OCI-LY1 (cell line): Measurements from ENCODE around the gene ZNF185.

Source experiments
- H2AFZ ChIP-seq: fragments of 200-600 bp; sonication (generic), shearing (Covaris generic); 2 replicates; pipeline ENCODE4 v1.6.0; 2014; ENCODE audit warnings: antibody characterized with exemption, mild to moderate bottlenecking, low read length
- H3F3A ChIP-seq: fragments of 200-600 bp; sonication (generic), shearing (Covaris generic); 2 replicates; pipeline ENCODE4 v1.6.0; 2014; ENCODE audit warnings: mild to moderate bottlenecking, antibody characterized with exemption, low read length, moderate library complexity; ENCODE audit not compliant: insufficient read depth
- H3K27ac ChIP-seq: fragments of 200-600 bp; sonication (generic); 2 replicates; pipeline ENCODE4 v1.5.1; 2014; ENCODE audit warnings: low read length, mixed run types, mild to moderate bottlenecking, low read depth; ENCODE audit not compliant: poor library complexity, severe bottlenecking
- H3K27me3 ChIP-seq: fragments of 200-600 bp; sonication (generic); 2 replicates; pipeline ENCODE4 v1.6.0; 2014; ENCODE audit warnings: antibody characterized with exemption, mild to moderate bottlenecking, low read length, moderate library complexity; ENCODE audit not compliant: insufficient read depth
- H3K36me3 ChIP-seq: fragments of 200-600 bp; sonication (generic); 2 replicates; pipeline ENCODE4 v1.6.1; 2014; ENCODE audit warnings: mild to moderate bottlenecking, antibody characterized with exemption, low read length, moderate library complexity, mixed read lengths; ENCODE audit not compliant: insufficient read depth
- H3K4me1 ChIP-seq: fragments of 200-600 bp; sonication (generic); 2 replicates; pipeline ENCODE4 v1.5.1; 2014; ENCODE audit warnings: mild to moderate bottlenecking, low read length, moderate library complexity; ENCODE audit not compliant: insufficient read depth, severe bottlenecking
- H3K4me2 ChIP-seq: fragments of 200-600 bp; sonication (generic), shearing (Covaris generic); 2 replicates; pipeline ENCODE4 v1.6.1; 2014; ENCODE audit warnings: low read length
- H3K4me3 ChIP-seq: fragments of 200-600 bp; sonication (generic); 2 replicates; pipeline ENCODE4 v1.5.1; 2014; ENCODE audit warnings: low read length, low read depth, mild to moderate bottlenecking, mixed read lengths; ENCODE audit not compliant: poor library complexity, severe bottlenecking
- H3K79me2 ChIP-seq: fragments of 200-600 bp; shearing (Covaris generic); 2 replicates; pipeline ENCODE4 v1.6.1; 2016; ENCODE audit warnings: mixed run types, low read length, mixed read lengths; ENCODE audit not compliant: insufficient read depth
- H3K9ac ChIP-seq: fragments of 200-600 bp; sonication (generic), shearing (Covaris generic); 2 replicates; pipeline ENCODE4 v1.6.1; 2014; ENCODE audit warnings: mild to moderate bottlenecking, low read length, mixed read lengths
- H3K9me2 ChIP-seq: fragments of 200-600 bp; sonication (generic), shearing (Covaris generic); 2 replicates; pipeline ENCODE4 v1.6.1; 2014; ENCODE audit warnings: low read depth, mild to moderate bottlenecking, low read length, mixed read lengths
- H3K9me3 ChIP-seq: fragments of 200-600 bp; shearing (Covaris generic); 2 replicates; pipeline ENCODE4 v1.6.1; 2014; ENCODE audit warnings: low read length, mixed read lengths
- H4K20me1 ChIP-seq: fragments of 200-600 bp; sonication (generic), shearing (Covaris generic); 2 replicates; pipeline ENCODE4 v1.6.0; 2016; ENCODE audit warnings: mild to moderate bottlenecking, low read length; ENCODE audit not compliant: insufficient read depth
- CTCF ChIP-seq: fragments of 200-600 bp; sonication (generic), shearing (Covaris generic); IDR thresholded peaks from 2 replicates; pipeline ENCODE4 v1.5.1; 2017; ENCODE audit warnings: mild to moderate bottlenecking, antibody characterized with exemption, low read length, moderate library complexity, mixed read lengths
- EZH2 ChIP-seq: fragments of 200-600 bp; sonication (generic), shearing (Covaris generic); IDR thresholded peaks from 2 replicates; pipeline ENCODE4 v1.8.0; 2017; ENCODE audit warnings: borderline replicate concordance, mixed run types, mild to moderate bottlenecking, antibody characterized with exemption, low read length, moderate library complexity, mixed read lengths

Gene ZNF185

GRCh38 chrX:152899874-152900719 lies 2.2 kb downstream of the ZNF185 start:
- no peak overlapping the region for H3K27ac ChIP-seq
- H3K4me3 ChIP-seq = no peak overlapping the region
- H2AFZ ChIP-seq = no peak overlapping the region
- H3F3A ChIP-seq = no peaks in the 10 kb centered on the region
- H3K9ac ChIP-seq = no peak overlapping the region
- no peaks in the 10 kb centered on the region for H3K36me3 ChIP-seq
- H3K79me2 ChIP-seq = no peaks in the 10 kb centered on the region
- no peak for TF ChIP-seq EZH2
- no peak for TF ChIP-seq CTCF
- H4K20me1 ChIP-seq = no peaks in the 10 kb centered on the region
- H3K4me1 ChIP-seq = no peaks in the 10 kb centered on the region
- H3K9me3 ChIP-seq = no peaks in the 10 kb centered on the region
- no peaks in the 10 kb centered on the region for H3K9me2 ChIP-seq
- H3K4me2 ChIP-seq = no peak overlapping the region
- no peaks in the 10 kb centered on the region for H3K27me3 ChIP-seq

- no peaks in the 10 kb centered on the region for H4K20me1 ChIP-seq
- H3K36me3 ChIP-seq = no peaks in the 10 kb centered on the region
- no peaks in the 10 kb centered on the region for H3K9me2 ChIP-seq
- TF ChIP-seq CTCF (no peak), EZH2 (no peak)
- no peaks in the 10 kb centered on the region for H3K4me1 ChIP-seq
- no peak overlapping the region for H2AFZ ChIP-seq
- no peak overlapping the region for H3K9ac ChIP-seq
- H3K27me3 ChIP-seq = no peaks in the 10 kb centered on the region
- H3K4me3 ChIP-seq = no peak overlapping the region
- H3K79me2 ChIP-seq = no peaks in the 10 kb centered on the region
- no peaks in the 10 kb centered on the region for H3F3A ChIP-seq
- H3K27ac ChIP-seq = no peak overlapping the region
- H3K9me3 ChIP-seq = no peaks in the 10 kb centered on the region
- no peak overlapping the region for H3K4me2 ChIP-seq
Observed at GRCh38 chrX:152900937-152901445, 3.1 kb downstream of the ZNF185 start.

GRCh38 chrX:152901816-152902501 lies 4.1 kb downstream of the ZNF185 start:
- no peak overlapping the region for H2AFZ ChIP-seq
- no peak overlapping the region for H3K4me2 ChIP-seq
- H3F3A ChIP-seq = no peaks in the 10 kb centered on the region
- H3K27me3 ChIP-seq = no peaks in the 10 kb centered on the region
- H3K9me3 ChIP-seq = no peaks in the 10 kb centered on the region
- H3K36me3 ChIP-seq = no peaks in the 10 kb centered on the region
- no peaks in the 10 kb centered on the region for H3K4me1 ChIP-seq
- H3K9ac ChIP-seq = no peak overlapping the region
- no peaks in the 10 kb centered on the region for H3K9me2 ChIP-seq
- no peaks in the 10 kb centered on the region for H4K20me1 ChIP-seq
- no peaks in the 10 kb centered on the region for H3K79me2 ChIP-seq
- no peak for TF ChIP-seq EZH2
- no peak overlapping the region for H3K4me3 ChIP-seq
- H3K27ac ChIP-seq = no peak overlapping the region
